Stimulated activated CD8-positive, alpha-beta memory T cell treated with anti-CD3 and anti-CD28 coated beads, Interleukin-15, amount 100 ng/mL, for 48 hours (primary cell): Measurements from ENCODE around the gene UBXN4.
"Not testable (repeated sequence)": the region's sequence is repeated elsewhere in the genome, so short reads cannot be mapped to it uniquely, and the experiment has no call there.

Experiments
- DNase-seq, 2 donors: peaks; one replicate each; pipeline ENCODE4 v3.0.0-alpha.2; 2020; ENCODE audit warnings: low read depth in 2 of 2

The UBXN4 gene, protein sequence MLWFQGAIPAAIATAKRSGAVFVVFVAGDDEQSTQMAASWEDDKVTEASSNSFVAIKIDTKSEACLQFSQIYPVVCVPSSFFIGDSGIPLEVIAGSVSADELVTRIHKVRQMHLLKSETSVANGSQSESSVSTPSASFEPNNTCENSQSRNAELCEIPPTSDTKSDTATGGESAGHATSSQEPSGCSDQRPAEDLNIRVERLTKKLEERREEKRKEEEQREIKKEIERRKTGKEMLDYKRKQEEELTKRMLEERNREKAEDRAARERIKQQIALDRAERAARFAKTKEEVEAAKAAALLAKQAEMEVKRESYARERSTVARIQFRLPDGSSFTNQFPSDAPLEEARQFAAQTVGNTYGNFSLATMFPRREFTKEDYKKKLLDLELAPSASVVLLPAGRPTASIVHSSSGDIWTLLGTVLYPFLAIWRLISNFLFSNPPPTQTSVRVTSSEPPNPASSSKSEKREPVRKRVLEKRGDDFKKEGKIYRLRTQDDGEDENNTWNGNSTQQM

GRCh38 chr2:135741395-135742324 is at the start of gene UBXN4:
Gene UBXN4, plus strand, starts transcription at chr2:135741855. Its CDS starts 75 bp downstream, at chr2:135741930.
- peak; percentile 96 to 97 for DNase-seq

- no peak for DNase-seq
Measured at GRCh38 chr2:135694711-135695110, 46.9 kb upstream of the UBXN4 start.

DNA sequence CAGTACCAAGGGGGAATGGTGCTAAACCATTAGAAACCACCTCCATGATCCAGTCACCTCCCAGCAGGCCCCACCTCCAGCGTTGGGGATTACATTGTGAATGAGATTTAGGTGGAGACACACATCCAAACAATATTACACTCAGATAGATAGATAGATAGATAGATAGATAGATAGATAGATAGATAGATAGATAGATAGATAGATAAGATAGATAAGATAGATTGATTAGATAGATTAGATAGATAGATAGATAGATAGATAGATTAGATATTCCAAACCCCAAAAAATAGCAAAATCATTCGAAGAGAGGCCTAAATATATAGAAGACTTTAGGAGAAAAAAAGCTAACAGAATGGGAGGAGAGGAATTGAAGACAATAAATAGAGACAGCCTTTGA is 42.8 kb upstream of the UBXN4 start:
- DNase-seq = no peak

GRCh38 chr2:135701442-135701841 is 40.2 kb upstream of the UBXN4 start:
- DNase-seq = no peak

DNA sequence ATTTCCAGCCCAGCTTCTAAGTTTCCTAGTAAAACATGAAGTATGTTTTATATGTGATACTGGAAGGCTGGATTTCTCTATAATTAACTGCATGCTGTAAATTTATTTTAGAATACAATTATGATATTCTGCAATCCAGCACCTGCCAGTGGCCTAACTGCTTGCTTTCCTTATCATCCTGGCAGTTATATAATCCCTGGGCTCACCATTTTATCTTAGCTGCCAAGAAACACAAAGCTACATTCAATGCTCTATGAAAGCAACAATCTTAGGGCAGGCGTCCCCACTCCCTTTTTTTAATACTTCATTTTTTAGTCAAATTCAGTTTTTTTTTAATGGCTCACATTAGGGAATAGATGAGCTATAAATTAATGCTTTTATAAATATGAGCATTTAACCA is 38.4 kb upstream of the UBXN4 start:
- no peak for DNase-seq

- not testable (repeated sequence) for DNase-seq
Measured at GRCh38 chr2:135704075-135704474, 37.6 kb upstream of the UBXN4 start.

GRCh38 chr2:135708159-135708558 is 33.5 kb upstream of the UBXN4 start:
- no peak for DNase-seq

DNA sequence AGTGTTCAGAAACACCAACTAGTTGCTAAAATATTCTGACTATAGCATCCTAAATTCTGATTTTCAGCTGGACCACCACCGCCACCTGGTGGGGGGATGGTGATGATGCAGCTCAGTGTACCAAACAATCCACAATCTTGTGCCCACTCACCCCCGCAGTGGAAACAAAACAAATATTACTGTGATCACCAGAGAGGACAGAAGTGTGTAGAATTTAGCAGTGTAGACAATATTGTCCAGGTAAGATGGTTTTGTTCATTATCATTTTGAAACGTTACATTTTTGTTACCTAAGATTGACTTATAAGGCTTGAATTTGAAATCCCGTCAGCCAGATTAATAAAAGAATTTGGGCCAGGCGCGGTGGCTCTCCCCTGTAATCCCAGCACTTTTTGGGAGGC is 31.7 kb upstream of the UBXN4 start:
- DNase-seq = peak; percentile 33 to 34

GRCh38 chr2:135715086-135715485 is 26.6 kb upstream of the UBXN4 start:
- not testable (repeated sequence) for DNase-seq

- DNase-seq = no peak
Measured at GRCh38 chr2:135728064-135728743, 13.5 kb upstream of the UBXN4 start.

GRCh38 chr2:135732561-135732960 is 9.1 kb upstream of the UBXN4 start:
- no peak for DNase-seq

DNA sequence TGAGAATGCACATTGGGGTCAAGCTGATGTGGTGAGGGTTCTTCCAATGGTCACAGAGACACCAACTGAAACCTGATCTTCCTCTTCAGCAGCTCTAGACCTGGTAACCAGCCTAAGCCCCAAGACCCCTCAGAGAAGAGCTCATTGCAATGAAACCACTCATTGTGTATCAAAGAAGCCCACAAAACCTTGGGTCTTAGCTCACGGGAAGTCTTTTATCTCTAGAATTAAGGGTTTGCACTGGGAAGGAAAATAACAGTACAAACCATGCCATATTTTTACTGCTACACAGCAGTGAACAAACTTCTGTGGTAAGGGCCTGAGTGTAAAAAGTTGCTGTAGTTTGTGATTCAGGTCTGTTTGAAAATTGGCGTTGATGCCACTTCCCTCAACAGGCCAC is 8.6 kb upstream of the UBXN4 start:
- DNase-seq = no peak

GRCh38 chr2:135736546-135736945 is 5.1 kb upstream of the UBXN4 start:
- DNase-seq = no peak

DNA sequence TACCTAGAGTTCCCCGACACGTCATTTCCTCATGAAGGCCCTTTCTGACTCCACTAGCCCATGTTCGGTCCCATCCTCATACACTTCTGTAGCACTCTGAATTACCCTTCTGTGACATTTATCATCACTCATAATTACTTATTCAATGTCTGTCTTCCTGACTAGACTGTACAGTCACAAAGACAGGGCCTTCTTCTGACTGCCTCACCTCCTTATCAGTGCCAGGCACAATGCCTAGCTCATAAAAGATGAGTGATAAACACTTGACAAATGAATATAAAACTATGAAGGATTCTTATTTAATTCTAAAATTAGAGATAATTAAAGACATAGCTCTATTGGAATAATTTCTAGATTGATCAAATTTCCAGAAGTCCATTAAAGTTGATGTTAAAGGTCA is 1.4 kb upstream of the UBXN4 start:
- DNase-seq = no peak

GRCh38 chr2:135741043-135741394 is 636 bp upstream of the UBXN4 start:
- no peak for DNase-seq

GRCh38 chr2:135742325-135742757 is 686 bp downstream of the UBXN4 start:
- peak in 1 of 2 donors; percentile 19 for DNase-seq

GRCh38 chr2:135743860-135744259 is 2.2 kb downstream of the UBXN4 start:
- no peak for DNase-seq

- DNase-seq = peak; percentile 3 to 15
Measured at GRCh38 chr2:135744760-135745314, 3.2 kb downstream of the UBXN4 start.

DNA sequence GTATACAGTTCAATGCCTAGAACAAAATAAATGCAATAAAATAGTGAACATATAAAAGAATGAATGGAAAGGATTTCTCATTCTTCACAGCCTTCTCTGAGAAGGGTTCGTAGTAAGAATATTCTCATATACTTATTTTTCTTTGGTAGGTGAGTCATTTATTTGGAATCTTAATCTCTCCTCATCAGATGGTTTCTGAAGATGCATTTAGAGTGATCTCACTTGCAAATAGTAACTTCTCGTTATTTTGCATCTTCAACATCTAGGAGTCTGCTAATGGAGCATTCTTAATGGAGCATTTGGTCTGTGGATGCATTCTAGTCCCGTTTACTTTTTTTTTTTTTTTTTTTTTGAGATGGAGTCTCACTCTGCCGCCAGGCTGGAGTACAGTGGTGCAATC is 3.9 kb downstream of the UBXN4 start:
- no peak for DNase-seq

DNA sequence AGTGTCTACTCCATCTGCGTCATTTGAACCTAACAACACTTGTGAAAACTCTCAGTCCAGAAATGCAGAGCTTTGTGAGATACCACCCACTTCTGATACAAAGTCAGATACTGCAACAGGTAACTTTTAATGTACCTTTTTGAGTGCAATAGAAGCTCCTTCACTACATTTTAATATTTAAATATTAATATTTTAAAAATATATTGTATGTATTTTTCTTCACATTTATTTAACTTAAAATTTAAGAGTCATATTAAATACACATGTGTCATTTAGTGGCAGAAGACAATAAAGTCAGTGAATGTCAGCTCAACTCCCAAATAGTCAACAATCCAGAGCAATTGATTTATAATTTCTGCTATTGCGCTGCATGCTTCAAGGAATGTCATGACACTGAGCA is 13.9 kb downstream of the UBXN4 start:
- DNase-seq = no peak

- DNase-seq = no peak
Measured at GRCh38 chr2:135756692-135757091, 15.0 kb downstream of the UBXN4 start.

GRCh38 chr2:135762022-135762421 is 20.4 kb downstream of the UBXN4 start:
- no peak for DNase-seq
